HUES48 (cell line): ENCODE measurements around the gene NNMT.

Experiments
- H3K27ac ChIP-seq: one replicate; pipeline ENCODE4 v1.7.0; 2013; ENCODE audit warnings: low read depth, low read length, inconsistent platforms
- H3K27me3 ChIP-seq: 2 replicates; pipeline ENCODE4 v1.6.1; 2013; ENCODE audit warnings: mild to moderate bottlenecking, low read length; ENCODE audit not compliant: control insufficient read depth, insufficient read depth
- H3K36me3 ChIP-seq: 2 replicates; pipeline ENCODE4 v1.6.1; 2013; ENCODE audit warnings: low read length; ENCODE audit not compliant: control insufficient read depth, insufficient read depth
- H3K4me1 ChIP-seq: 2 replicates; pipeline ENCODE4 v1.6.1; 2013; ENCODE audit warnings: mild to moderate bottlenecking, low read length; ENCODE audit not compliant: control insufficient read depth, insufficient read depth
- H3K4me3 ChIP-seq: 2 replicates; pipeline ENCODE4 v1.5.1; 2013; ENCODE audit warnings: mild to moderate bottlenecking, low read depth, low read length
- H3K9ac ChIP-seq: 2 replicates; pipeline ENCODE4 v1.6.1; 2013; ENCODE audit warnings: mild to moderate bottlenecking, low read depth, low read length, moderate library complexity
- H3K9me3 ChIP-seq: 2 replicates; pipeline ENCODE4 v1.6.1; 2013; ENCODE audit warnings: low read length; ENCODE audit not compliant: control insufficient read depth, insufficient read depth

Gene NNMT

DNA sequence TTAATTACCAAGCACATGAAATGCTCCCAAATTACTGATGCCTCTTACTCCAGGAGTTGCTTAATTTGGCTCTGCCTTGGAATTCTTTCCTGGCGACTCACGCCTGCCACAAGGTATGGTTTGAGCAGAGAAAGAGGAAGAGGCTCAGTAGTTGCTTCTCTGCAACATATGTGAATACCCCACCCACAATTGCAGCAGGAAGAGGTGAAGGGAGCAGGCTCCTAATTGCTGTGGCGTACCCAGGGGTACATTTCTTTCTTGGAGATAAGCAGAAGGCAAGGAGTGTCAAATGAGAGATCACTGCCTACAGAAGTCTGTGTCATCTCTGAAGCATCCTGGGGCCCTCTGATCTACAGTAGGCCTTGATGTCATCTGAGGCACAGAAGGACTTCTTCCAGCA, 10.6 kb upstream of the NNMT start:
- no peaks in the 10 kb centered on the region for H3K36me3 ChIP-seq
- H3K9me3 ChIP-seq: no peaks in the 10 kb centered on the region
- H3K4me1 ChIP-seq: peaks cover 21% of the 10 kb centered on the region
- no peak overlapping the region for H3K4me3 ChIP-seq
- H3K9ac ChIP-seq: no peak overlapping the region
- no peak overlapping the region for H3K27ac ChIP-seq
- no peaks in the 10 kb centered on the region for H3K27me3 ChIP-seq

DNA sequence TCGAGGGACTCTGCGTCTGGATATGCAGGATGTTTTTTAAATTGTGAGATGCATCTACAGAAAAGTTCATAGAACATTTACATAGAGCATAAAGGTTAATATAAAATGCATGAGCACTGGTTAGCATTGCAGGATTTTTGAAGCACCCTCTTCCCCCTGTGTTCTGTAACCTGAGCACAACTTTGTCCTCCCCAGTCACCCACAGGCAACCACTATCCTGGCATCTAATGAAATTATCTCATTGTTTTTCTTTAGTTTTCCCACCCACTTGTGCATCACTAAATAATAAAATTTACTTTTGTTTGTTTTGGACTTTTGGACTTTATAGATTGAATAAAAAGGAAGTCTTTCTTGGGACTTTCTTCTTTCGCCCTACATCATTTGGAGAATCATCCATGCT, 10.0 kb upstream of the NNMT start:
- H3K9me3 ChIP-seq: no peaks in the 10 kb centered on the region
- no peak overlapping the region for H3K27ac ChIP-seq
- H3K9ac ChIP-seq: no peak overlapping the region
- peaks cover 24% of the 10 kb centered on the region for H3K4me1 ChIP-seq
- H3K4me3 ChIP-seq: no peak overlapping the region
- H3K36me3 ChIP-seq: no peaks in the 10 kb centered on the region
- no peaks in the 10 kb centered on the region for H3K27me3 ChIP-seq

DNA sequence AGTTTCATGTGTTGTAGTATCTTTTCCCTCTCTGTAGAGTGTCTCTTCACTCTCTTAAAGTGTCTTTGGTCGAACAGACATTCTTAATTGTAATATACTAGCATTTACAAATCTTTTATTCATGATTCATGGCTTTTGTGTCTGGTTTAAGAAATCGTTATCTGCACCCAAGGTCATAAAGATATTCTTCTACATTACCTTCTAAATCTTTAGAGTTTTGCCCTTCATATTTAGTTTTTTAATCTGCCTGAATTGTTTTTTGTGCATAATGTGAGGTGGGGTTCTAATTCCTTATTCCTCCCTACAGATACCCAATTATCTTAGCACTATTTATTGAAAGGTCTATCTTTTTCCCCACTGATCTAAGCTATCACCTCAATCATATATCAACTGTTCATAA, 9.0 kb upstream of the NNMT start:
- Histone ChIP-seq H3K27ac (no peak overlapping the region), H3K4me3 (no peak overlapping the region), H3K36me3 (no peaks in the 10 kb centered on the region), H3K9me3 (no peaks in the 10 kb centered on the region), H3K4me1 (peaks cover 24% of the 10 kb centered on the region), H3K9ac (no peak overlapping the region), H3K27me3 (no peaks in the 10 kb centered on the region)

DNA sequence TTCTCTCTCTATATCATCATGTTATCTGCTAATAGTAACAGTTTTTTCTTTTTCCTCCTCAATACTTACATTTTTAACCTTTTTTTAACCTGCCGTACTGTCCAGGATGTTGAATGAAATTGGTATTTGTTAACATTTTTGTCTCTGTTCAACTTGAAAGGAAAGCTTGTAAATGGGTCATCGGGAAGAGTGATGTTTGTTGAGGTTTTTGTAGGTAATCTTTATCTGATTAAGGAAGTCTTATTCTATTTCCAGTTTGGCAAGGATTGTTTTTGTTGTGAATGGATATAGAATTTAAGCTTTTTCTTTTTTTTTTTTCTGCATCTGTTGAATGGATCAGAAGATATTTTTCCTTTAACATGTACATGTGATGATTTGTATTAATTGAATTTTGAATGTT, 8.1 kb upstream of the NNMT start:
- Histone ChIP-seq H3K9me3 (no peaks in the 10 kb centered on the region), H3K27me3 (no peaks in the 10 kb centered on the region), H3K4me1 (peaks cover 24% of the 10 kb centered on the region), H3K27ac (no peak overlapping the region), H3K36me3 (no peaks in the 10 kb centered on the region), H3K4me3 (no peak overlapping the region), H3K9ac (no peak overlapping the region)

DNA sequence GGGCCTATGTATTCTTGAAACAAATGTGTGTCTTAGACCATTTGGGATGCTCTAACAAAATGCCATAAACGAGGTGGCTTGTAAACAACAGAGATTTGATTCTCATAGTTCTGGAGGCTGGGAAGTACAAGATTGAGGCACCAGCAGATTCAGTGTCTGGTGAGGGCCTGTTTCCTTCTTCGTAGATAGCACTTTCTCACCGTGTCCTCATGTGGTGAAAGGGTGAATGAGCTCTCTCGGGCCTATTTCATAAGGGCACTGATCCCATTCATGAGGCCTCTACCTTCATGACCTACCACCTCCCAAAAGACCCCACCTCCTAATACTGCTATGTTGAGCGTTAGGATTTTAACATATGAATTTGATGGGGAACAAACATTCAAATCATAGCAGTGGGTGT, 6.4 kb upstream of the NNMT start:
- H3K4me3 ChIP-seq: no peak overlapping the region
- H3K27me3 ChIP-seq: no peaks in the 10 kb centered on the region
- H3K27ac ChIP-seq: no peak overlapping the region
- no peaks in the 10 kb centered on the region for H3K9me3 ChIP-seq
- no peak overlapping the region for H3K9ac ChIP-seq
- H3K4me1 ChIP-seq: peaks cover 24% of the 10 kb centered on the region
- no peaks in the 10 kb centered on the region for H3K36me3 ChIP-seq

DNA sequence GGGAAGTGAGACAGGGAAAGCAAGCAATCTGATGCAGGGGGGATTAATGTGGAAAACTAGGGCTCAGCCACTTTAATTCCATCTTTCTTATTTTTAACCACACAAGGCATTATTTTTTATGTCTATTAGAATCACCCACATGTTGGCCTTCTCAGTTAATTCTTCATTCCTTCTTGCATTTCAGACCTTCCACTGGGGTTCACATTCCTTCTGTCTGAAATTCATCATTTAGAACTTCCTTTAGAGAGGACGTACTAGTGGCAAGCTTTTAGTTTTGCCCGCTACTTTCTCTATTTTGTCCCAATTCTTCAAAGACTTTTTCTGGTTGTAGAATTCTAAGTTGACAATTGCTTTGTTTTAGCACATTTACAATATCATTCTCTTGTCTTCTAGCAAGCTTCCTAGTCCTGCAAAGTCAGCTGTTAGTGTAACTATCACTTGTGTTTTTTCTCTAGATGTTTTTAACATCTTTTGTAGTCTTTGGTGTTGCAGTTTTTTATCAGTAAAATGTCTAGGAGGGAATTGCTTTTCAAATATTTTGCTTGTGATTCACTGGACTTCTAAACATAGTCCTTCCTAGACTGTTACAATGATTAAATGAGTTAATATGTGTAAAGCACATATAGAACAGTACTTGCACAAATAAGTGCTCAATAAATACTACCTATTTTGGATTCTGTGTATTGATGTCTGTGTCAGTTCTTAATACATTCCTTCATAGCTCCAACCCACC, 5.5 kb upstream of the NNMT start:
- no peak overlapping the region for H3K9ac ChIP-seq
- H3K27ac ChIP-seq: no peak overlapping the region
- peaks cover 18% of the 10 kb centered on the region for H3K4me1 ChIP-seq
- no peaks in the 10 kb centered on the region for H3K27me3 ChIP-seq
- H3K36me3 ChIP-seq: no peaks in the 10 kb centered on the region
- H3K9me3 ChIP-seq: no peaks in the 10 kb centered on the region
- H3K4me3 ChIP-seq: no peak overlapping the region

- Histone ChIP-seq H3K9ac (no peak overlapping the region), H3K4me3 (no peak overlapping the region), H3K9me3 (no peaks in the 10 kb centered on the region), H3K27ac (no peak overlapping the region), H3K36me3 (no peaks in the 10 kb centered on the region), H3K4me1 (peaks cover 14% of the 10 kb centered on the region), H3K27me3 (no peaks in the 10 kb centered on the region)
Measured at GRCh38 chr11:114291381-114291780, 4.8 kb upstream of the NNMT start.

DNA sequence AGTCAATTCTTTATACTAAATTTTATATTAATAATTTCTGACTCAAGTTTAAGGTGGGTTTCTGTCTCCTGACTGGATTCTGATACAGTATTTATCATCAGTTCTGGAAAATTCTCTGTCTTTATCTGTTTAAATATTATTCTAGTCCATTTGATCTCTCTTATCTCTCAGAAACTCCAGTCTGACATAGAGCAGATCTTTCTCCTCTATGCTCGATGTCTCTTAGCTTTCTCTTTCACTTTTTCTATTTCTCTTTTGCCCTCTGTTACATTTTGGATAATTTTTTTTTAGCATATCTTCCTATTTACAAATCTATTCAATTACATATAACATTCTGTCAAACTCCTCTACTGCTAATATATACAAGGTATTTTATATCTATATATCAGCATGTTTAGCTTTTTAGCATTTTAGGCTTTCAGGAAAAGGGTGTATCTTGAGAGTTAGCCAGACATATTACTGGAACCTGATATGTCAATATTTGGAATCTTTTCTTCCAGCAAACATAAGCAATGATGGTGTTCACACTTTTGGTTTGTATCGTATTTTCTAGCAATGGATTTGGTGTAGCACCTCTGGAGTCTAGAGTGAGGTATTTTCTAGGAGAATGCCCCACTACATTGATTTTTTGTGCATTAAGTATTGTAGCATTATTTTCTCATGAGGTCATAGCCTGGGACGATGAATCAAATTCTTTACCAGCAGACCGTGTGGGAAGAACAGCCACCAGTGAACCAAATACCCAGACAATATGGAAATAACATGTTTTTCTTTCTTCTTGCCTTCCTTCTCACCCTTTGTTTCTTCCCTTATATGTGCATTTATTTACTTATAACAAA, 4.1 kb upstream of the NNMT start:
- H3K4me1 ChIP-seq: peaks cover 14% of the 10 kb centered on the region
- no peaks in the 10 kb centered on the region for H3K27me3 ChIP-seq
- H3K9me3 ChIP-seq: no peaks in the 10 kb centered on the region
- no peaks in the 10 kb centered on the region for H3K36me3 ChIP-seq
- H3K9ac ChIP-seq: no peak overlapping the region
- H3K4me3 ChIP-seq: no peak overlapping the region
- H3K27ac ChIP-seq: no peak overlapping the region

DNA sequence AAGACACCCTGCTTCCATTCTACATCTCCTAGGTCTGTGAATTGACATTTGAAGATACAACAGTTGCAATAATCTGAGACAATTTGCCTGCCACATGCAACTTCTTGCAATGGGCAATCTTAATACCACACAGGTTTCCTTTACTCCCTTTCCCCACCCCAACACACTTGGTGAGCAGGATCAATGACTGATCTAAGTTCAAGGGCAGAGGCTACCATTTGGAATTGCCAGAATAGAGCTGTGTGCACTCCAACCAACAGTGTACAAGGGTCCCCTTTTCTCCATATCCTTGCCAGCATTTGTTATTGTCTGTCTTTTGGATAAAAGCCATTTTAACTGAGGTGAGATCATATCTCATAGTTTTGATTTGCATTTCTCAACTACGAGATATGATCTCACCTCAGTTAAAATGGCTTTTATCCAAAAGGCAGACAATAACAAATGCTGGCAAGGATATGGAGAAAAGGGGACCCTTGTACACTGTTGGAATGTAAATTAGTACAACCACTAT, 2.9 kb upstream of the NNMT start:
- Histone ChIP-seq H3K9ac (no peak overlapping the region), H3K27ac (no peak overlapping the region), H3K4me1 (peaks cover 14% of the 10 kb centered on the region), H3K4me3 (no peak overlapping the region), H3K27me3 (no peaks in the 10 kb centered on the region), H3K36me3 (no peaks in the 10 kb centered on the region), H3K9me3 (no peaks in the 10 kb centered on the region)

DNA sequence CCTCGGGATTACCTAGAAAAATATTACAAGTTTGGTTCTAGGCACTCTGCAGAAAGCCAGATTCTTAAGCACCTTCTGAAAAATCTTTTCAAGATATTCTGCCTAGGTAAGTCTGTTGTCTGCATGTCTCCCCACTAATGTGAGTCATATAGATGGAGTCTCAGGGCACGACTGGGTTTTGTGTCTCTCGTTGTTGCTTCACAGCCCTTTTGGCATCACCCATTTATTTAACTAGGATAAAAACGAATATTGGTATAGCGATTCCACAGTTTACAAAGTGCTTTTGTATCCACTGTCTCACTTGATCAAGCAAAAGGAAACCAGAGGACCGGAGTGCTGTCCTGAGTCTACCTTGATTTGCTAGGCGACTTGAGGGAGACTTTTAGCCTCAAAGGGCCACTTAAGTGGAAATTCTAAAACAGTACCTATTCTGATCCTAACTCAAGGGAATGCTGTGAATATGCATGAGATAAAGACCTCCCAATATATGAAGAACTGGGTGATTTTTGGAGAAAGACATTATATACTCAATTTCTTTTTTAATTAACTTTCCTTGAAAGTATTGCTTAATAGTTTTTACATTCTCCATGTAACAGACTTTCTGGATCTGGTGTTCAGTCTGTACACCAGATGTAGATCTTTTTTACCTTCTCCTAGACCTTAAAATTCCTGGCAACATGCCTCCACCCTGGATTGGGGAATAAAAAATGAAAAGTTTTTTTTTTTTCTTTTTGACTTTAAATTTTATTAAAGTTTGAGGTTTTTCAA, 590 bp downstream of the NNMT start:
- H3K36me3 ChIP-seq: no peaks in the 10 kb centered on the region
- H3K4me3 ChIP-seq: no peak overlapping the region
- H3K27ac ChIP-seq: no peak overlapping the region
- no peak overlapping the region for H3K9ac ChIP-seq
- no peaks in the 10 kb centered on the region; the same call in 1 of the 2 replicates for H3K9me3 ChIP-seq
- no peaks in the 10 kb centered on the region for H3K27me3 ChIP-seq
- no peaks in the 10 kb centered on the region for H3K4me1 ChIP-seq
